Muscle of arm (tissue), 12 donors: ENCODE results near the gene ROBO1. TPM values are rescaled to one million over a fixed set of nuclear protein-coding genes. Genes with fewer than 3 reads are reported as not detected.

Experiments used
- DNase-seq: peaks from one replicate; pipeline ENCODE4 v3.0.0-alpha.2; 2013
- polyA plus RNA-seq, 12 donors: library from polyadenylated mRNA; unstranded; fragments of 120-200 nt; gene quantifications; one replicate each; pipeline ENCODE4 v1.2.1, GENCODE V29; 2013; ENCODE audit not compliant: insufficient read length in 12 of 12

ROBO1 gene
- polyA plus RNA-seq, 12 donors = 35.6 to 199 (median 50.1) TPM; not detected in 1

DNA sequence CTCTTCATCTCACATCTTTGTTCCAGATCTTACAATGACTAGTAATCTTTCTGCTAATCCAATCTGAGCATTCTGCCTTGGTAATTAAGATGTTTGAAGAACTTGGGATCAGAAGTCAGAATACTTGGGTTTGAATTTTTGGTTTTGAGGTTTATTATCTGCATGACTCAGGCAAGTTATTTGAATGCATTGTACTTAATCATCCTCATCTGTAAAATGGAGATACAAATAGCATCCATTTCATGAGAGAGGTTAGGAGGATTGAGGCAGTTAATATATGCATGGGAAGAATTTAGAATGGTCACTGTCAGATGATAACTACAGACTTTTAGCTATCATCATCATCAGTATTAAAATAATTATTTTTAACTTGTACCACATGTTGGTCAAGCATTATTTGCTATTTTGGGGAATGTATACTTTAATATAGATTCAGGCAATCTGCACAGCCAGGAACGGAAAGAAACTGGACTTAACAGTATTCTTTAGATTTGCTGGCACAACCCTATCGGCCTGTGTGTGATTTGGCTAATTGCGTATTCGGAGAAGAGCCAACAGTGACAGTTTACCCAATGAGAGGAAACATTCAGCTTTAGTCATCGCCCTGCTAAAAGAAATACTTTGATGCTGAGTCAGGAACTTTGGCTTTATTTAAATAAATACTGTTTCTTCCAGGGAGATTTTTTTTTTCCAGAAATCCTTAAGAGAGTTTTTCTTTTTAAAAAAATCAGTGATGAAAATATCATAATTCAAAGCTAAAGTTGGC, 600.0 kb downstream of the ROBO1 start:
- DNase-seq = peak; percentile 27

DNA sequence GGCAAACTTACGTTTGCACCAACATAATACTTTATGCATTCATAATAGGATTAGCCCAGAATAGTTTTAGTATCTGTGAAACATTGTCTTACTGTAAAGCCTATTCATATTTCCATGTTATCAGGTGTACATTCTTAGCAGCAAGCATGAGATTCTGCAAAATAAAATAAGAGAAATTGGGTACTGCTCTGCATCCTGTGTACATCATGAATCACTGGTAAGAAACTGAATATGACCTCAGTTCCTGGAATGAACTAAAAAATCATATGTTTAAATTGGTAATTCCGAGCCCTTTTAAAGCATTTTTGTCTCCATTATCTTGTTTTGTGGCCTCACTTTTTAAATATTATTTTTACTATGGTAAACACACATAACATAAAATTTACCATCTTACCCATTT, 605.1 kb downstream of the ROBO1 start:
- DNase-seq = no peak

DNA sequence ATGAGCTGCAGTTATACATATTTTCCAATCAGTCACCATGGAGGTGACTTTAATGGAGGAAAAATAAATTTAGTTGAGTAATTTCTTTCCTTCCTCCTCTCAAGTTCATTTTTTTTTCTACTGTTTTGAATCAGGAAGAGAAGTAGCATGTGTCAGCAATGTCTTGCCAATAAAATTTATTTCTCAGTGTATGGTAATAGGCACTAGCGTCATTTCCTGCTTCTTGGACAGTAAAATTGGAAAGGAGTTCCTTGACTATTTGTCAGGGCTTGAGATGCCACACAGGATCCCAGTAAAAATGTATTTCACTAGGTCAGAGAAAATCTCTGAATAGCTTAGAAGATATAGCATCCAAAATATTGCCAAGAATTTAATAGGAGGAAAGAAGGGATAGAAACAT, 605.9 kb downstream of the ROBO1 start:
- no peak for DNase-seq

DNA sequence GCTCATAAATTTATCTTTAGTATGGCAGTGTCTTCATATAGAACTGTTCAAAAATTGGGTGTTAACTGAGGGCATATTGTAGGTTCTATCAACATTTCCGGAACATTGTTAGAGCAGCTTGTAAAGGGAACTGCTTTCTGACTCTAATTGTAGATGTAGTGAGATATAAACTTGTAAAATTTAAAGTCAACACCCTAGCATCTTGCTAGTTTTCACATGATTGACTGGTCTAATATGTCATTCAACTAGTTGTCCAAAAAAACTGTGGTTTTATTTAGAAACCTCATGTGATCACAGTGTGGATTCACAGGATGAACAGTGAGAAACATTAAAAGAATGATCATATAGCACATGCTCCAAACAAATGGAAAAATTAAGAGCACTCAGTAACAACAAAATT, 607.4 kb downstream of the ROBO1 start:
- DNase-seq = no peak

DNA sequence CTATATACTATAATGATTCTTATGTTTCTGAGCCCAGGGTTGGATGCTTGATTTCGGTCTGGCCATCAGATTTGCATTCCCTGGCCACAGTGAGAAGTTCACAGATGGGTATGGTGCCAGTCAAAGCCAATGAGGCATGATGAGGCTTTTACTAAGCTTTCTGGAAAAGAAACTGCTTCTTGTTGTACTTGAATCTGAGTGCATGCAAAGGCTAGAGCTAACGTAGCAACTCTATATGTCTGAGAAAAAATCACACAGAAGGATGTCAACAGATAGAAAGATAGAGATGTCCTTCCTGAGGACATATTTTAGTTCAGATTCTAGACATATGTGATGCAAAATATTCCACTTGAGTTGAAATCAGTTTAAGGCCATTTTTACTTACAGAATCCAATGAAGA, 608.1 kb downstream of the ROBO1 start:
- DNase-seq = no peak

DNA sequence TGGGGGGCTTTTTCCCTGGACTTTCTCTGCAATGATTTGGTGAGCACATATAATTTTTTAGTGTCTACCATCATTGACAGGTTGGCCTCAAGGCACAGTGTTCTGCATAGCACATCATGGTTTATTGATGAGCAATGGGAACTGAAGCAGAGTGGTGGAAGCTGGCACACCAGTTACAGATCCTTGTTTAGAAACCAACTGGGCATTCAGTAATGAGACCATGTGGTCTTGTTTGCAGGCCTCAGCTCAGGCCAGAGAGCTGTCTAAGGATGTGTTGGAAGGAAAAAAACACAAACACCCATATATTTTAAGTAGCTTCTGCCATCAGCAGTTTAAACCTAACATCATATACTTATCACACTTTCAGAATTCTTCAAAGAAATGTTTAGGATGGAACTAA, 610.6 kb downstream of the ROBO1 start:
- no peak for DNase-seq

DNA sequence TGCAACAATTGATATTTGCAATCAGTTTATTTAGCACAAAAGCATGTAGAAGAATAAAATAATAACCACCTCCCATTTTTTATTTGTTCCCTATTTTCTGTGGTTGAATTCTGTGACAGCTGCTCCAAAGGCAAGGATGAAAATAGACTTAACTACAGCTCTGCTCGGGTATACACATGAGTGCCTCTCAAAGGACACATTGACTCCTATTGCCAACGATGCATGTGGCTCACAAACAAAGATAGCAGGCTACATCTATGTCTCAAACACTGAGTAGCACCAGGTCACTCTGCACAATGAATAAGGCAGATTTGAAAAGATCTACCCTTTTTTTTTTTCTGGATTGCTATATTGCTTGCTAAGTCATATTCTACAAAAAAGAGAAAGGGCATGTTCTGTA, 612.9 kb downstream of the ROBO1 start:
- DNase-seq = no peak

DNA sequence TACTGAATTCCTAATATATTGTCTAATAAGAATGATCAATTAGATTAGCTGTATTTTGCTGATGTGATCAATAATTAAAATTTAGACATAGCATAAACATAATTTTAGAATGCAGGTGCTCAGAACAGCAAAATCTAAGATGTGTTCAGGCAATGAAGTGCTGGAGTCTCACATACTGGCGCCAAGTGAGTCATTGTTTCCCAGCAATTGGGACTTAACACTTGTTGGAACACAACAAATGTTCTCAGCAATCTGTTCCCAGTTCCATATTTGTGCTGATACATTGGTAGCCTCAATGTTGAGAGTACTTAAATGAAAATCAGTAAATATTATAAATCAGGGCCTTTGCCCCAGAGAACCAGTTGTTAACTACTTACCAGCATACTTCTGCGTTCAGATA, 619.0 kb downstream of the ROBO1 start:
- DNase-seq = peak; percentile 10

DNA sequence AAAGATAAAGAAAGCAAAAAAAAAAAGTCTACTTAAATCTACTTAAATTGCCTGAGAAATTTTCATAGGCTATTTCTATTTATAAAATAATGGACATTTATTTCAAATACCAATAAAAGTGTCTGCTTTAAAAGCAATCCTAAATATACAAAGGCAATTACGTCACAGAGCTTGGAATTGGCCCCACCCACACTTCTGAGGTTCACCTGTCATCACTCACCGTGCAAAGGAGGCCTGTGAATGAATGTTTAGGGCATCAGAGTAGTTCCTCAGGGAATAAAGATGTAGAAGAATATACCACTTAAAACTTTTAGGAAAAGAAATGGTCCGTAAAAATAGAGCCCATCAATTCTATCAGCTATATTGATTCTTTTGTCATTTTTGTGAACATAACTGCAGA, 621.8 kb downstream of the ROBO1 start:
- DNase-seq = no peak

DNA sequence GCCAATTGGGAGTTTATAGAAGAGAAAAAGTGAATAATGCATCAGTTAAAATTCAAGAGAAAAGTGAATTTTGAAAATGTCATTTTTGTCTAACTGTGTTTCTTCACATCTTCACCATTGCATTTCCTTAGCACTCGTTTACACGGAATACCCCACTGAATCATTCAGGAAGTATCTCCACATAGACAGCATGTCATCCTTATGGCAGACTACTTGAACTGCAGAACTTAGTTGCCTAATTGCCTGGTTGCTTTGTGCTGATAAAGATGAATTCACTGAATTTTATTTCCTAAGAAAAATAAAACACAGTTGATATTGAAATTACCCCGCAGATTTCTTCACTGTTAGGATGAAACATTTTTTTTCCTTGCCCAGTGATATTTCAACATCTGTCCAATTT, 627.1 kb downstream of the ROBO1 start:
- no peak for DNase-seq

DNA sequence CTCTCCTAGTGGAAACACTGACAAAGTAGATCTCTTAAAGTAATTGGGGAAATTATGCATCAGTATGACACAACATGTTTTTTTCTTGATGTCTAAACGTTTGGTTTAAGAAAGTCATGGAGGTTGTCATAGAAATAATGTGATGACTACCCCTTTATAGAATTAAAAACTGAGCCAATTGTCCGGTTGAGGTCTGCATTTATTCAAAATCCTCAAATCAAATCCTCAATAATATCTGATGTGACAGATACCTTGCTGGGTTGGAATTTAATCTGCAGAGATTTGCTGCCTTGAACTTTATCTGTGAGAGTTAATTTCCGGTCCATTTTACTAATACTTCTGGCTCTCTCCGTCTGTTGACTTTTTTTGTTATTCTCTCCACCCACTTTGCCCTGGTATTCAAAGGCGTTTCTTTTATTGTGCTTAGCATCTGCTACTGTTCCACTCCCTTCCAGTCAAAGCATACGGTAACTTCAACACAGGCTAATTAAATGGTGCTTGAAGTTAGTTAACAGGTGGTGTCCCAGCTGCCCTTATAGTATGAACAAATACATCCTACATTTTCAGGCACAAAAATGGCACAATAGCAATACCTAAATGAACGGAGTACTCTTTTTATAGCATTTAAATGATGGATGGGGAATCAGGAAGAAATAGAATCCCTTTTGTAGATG, 628.3 kb downstream of the ROBO1 start:
- no peak for DNase-seq

DNA sequence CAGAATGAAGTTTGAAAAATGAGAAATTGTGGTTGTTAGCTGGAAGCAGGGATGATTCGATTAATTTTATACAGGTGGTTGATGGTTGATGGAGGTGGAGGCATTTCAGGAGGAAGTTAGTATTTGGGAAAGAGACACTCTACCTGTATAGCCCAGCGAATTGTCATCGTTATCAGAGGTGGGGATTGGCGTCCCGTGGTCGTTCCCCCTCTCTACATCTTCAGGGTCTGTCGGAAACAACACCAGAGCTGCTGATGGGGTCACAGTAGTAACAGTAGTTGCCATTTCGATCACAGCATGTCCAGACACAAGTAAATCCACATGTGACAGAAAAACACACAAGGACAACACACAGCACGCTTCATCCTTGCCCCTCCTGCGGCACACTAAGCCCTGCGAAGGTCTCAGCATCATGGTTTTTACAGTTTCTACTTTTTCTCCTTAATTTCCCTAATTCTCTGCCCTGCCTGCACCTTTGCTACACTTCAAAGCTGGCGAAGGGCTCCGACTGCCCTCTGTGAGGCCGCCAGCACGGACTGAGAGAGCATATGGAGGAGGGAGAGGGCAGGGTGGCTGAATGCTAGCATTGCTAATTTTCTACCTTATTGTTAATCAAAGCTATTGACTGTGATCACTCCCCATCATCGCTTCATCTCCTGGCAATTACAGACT, 642.3 kb downstream of the ROBO1 start:
- no peak for DNase-seq

DNA sequence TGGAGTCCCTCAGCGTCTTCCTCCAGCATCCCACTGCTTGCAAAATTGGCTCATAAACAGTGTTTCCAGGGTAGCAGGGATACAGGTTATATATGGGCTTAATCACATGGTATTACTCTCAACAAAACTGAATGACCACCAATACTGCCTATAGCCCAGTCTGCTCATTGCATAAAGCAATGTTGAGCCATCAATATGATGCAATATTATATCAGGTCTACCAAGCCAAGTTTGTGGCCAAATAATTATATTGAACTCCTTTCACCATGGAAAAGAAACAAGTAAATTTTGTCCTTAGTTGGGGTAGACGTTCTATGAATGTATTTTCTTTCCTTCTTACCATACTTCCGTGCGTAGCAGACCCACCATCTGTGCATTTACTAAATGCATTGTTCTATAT, 652.3 kb downstream of the ROBO1 start:
- DNase-seq = no peak

DNA sequence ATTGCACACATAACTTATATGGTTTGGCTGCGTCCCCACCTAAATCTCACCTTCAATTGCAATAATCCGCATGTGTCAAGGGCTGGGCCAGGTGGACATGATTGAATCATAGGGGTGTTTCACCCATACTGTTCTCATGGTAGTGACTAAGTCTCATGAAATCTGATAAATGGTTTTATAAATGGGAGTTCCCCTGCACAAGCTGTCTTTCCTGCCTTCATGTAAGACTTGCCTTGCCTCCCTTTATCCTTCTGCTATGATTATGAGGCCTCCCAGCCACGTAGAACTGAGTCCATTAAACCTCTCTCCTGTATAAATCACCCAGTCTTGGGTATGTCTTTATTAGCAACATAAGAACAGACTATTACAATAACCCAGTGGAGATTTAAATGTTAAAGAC, 653.9 kb downstream of the ROBO1 start:
- DNase-seq = no peak

DNA sequence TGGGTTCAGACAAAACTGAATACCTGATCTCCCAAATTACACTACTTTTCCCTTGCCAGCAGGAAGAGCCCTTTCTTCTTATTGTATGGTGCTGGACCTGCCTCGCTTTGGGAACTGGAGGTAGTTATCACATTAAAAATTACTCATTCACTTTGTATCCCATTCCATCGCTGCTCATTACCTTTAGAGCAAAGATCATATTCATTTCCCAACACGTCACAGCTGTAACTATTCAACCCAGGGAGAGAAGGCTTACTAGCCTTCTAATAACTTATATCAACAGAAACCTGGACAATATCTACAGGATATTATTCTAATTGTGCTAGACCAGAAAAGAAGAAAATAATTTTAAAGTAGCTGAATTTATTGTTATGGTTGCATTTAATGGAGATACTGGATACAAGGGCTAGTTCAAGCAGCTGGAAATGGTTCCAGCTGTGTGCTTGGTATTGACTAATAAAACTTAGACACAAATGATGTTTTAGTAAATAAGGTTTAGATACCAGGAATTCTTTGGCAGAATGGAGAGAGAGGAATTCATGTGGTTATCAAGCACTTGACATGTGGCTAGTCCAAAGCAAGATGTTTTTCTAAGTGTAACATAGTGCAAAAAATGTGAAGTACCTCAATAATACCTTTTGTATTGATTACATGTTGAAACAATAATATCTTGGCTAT, 656.3 kb downstream of the ROBO1 start:
- DNase-seq = no peak

DNA sequence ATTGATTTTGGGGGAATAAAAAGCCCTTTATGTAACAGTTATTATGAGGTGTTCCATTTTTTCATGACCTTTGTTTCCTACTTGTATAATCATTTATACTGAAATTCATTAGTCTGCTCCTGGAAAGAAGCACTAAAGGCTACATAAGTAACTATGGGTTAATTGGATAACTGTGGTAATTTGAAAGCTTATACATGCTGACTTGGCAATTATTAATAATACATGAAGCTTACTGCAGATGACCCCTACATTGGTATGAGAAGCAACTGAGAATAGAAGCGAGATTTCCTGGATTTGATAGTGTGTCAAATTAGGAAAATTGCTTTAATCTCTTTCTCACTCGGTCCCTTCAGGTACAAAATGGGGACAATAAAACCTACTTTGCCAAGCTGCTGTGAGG, 658.0 kb downstream of the ROBO1 start:
- no peak for DNase-seq

DNA sequence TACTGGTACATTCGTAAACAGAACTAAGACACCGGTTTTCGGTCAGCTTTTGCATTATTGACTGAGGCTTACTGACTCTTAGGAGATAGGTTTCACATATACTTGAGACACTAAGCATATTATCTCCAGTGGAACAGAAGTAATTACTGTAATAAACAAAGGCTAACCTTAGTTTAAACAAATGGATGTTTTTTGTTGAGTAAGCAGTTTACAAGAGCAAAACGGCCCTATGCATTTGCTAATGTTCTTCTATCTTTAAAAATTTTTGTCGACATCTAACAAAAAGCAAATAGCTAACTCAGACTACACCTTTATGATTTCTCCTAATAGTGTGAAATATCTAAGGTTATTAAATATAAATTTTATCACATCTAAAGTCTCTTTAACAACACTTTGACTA, 664.5 kb downstream of the ROBO1 start:
- no peak for DNase-seq

DNA sequence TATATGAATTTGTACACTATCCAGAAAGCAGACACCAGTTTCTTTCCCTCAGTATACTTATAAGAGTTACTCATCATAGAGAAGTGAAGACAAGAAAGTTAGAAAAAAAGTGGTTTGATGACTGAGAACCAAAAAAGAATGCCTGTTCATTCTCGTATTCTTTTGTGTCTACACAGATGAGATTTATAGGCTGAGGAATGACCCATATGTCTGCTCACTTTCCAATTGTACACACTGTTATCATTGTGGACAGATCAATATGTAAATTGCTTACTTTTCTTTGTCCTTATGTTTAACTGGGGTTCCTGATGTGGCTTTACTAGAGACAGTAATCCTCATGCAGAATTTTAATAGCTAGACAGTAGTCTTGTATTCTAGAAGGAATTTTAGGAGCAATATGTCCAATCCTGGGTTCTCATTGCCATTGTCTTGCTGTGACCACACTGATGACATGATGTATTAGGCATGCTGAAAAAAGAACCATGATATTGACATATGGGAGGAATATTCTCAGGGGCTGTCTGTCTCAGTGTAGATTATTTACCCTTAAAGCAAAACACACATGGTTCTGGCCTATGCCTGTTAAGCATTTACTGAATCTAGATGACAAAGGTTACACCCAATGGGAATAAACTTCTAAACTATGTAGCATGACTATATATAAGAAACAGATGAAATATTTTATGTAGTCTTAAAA, 669.7 kb downstream of the ROBO1 start:
- no peak for DNase-seq

DNA sequence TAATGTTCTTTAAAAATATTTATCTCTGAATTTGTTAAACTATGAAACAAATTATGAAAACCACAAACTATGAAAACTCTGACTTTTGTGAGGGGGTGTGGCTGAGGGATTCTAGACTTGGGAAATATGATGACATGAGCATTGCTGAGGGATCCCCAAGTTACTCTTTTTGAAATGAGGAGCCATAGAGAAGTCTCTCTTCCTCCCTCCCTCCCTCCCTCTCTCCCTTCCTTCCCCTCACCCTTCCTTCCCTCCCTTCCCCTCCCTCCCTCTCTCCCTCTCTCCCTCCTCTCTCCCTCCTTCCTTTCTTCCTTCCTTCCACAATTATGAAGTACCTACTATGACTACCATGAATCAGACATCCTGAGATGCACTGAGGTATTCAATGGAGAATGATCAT, 673.1 kb downstream of the ROBO1 start:
- DNase-seq = no peak

DNA sequence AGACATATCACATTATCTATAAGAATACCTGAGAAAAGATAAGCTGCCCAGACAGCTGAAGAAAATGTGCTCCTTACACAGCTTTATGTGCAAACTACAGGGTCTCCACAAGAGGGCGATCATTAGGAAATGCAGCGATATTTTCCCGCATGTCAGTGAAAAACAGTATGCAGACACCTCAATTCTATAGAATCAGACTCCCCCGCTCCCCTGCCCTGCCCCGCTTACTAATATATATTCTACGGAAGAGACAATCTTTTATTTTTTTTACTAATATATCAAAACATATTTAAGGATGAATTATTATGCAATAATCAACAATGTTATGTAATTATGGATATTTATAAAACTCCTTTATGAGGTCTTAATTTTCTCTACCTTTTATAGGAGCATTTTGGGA, 681.3 kb downstream of the ROBO1 start:
- DNase-seq = peak; percentile 67

DNA sequence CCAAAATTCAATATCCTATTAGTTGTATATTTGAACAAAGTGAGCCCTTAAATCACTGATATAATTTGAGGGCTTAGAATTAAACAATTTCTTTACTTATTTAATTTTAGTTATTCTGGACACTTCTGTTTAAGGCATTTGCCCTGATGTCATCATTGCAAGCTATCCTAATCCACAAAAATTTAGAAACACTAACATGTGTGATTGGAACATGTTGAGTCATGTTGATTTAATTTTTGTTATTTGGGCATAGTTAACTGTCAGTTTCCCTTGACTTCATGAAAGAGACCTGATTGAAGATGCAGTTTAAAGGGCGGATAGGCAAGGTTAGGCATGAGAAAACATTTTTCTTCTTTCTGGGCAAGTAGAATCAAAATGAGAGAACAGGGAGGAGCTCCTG, 682.6 kb downstream of the ROBO1 start:
- DNase-seq = no peak

DNA sequence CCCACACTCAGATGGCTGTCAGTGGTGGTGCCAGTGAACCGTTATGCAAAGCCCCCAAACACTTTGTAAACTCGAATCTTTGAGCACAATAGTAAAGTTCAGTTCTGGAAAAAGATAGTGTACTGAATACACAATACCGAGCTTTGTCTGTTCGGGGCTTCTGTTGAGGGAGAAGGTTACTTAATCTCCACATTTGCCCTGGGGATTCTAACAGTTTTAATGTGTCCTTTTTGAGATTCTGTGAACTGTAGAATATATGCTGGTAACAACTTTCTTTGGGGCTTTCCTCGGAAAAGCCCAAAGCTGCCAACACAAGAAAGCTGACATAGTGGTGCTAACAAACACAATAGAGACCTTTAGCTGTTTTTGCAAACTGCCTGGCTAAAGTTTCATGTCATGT, 686.5 kb downstream of the ROBO1 start:
- no peak for DNase-seq
